ENCODE measurements around the gene SEZ6L. TPM values are rescaled to one million over a fixed set of nuclear protein-coding genes. Genes with fewer than 3 reads are reported as not detected.

Gene SEZ6L
- total RNA-seq, 4 donors from 2014 or later = 0.27 to 0.57 TPM; not detected in 2

DNA sequence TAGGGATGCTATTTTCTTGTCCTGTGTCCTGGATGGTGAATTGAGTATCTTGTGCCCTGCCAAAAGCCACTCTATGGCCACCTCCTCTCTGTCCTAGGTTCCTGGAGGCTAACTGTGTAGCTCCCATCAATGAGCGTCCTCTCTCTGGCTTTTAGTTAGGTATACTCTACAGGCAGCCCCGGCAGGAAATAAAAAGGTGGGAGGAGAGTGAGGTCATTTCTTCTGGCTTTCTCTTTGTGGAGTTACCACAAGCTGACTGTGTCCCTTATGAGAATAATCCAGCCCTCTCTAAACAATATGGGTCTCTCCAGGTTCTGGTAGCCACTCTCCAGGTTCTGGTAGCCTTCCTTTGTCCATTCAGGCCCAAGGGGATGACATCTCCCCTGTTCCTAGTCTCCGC, 248.1 kb downstream of the SEZ6L start:
- Histone ChIP-seq H3K4me3 (no peak overlapping the region), H3K27me3 (no peaks in the 10 kb centered on the region), H3K4me1 (no peaks in the 10 kb centered on the region), H3K9me3 (no peaks in the 10 kb centered on the region), H3K36me3 (no peaks in the 10 kb centered on the region), H3K27ac (no peak overlapping the region)
- DNase-seq = no peak
- TF ChIP-seq, protein P1, sequence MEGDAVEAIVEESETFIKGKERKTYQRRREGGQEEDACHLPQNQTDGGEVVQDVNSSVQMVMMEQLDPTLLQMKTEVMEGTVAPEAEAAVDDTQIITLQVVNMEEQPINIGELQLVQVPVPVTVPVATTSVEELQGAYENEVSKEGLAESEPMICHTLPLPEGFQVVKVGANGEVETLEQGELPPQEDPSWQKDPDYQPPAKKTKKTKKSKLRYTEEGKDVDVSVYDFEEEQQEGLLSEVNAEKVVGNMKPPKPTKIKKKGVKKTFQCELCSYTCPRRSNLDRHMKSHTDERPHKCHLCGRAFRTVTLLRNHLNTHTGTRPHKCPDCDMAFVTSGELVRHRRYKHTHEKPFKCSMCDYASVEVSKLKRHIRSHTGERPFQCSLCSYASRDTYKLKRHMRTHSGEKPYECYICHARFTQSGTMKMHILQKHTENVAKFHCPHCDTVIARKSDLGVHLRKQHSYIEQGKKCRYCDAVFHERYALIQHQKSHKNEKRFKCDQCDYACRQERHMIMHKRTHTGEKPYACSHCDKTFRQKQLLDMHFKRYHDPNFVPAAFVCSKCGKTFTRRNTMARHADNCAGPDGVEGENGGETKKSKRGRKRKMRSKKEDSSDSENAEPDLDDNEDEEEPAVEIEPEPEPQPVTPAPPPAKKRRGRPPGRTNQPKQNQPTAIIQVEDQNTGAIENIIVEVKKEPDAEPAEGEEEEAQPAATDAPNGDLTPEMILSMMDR (IDR thresholded peaks at IDR 0.05) = no peak
- no peak for TF ChIP-seq POLR2A (IDR thresholded peaks at IDR 0.05)

DNA sequence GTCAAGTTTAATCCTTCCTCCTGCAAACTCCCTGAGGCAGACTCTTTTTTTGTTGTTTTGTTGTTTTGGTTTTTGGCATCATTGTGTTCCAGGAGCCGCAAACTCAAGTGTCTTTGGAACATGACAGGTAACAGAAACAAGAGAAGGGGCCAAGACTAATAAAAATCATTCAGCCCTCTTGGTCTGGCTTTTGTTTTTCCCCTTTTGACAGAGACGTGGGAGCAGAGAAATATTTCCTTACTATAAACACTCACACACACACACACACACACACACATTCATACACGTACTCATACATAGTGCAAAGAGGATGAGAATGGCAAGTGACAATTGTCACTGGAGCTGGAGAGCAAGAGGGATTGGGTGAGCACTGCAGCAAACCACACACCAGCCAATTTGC, 249.4 kb downstream of the SEZ6L start:
- Histone ChIP-seq H3K4me3 (no peak overlapping the region), H3K9me3 (peaks cover 0 to 9% (median 3%) of the 10 kb centered on the region in 4 donors), H3K27ac (no peak overlapping the region), H3K27me3 (no peaks in the 10 kb centered on the region), H3K4me1 (no peaks in the 10 kb centered on the region), H3K36me3 (no peaks in the 10 kb centered on the region)
- TF ChIP-seq, protein P1 (IDR thresholded peaks at IDR 0.05) = no peak
- TF ChIP-seq POLR2A (IDR thresholded peaks at IDR 0.05) = no peak
- DNase-seq = no peak

DNA sequence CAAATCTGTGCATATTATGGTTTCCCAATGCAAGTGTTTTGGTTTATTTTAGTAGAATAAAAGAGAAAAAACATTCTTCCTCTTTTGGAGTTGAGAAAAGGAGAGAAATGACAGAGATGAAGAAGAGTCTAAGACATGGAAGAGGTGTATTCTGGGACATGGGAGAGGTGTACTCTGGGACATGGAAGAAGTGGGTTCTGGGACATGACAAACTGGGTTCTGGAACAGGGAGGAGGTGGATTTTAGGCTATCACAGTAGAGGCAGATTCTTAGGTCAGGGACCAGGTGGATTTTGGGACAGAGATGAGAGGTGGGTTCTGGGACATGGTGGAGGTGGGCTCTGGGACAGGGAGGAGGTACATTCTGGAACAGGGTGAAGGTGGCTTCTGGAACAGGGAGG, 257.7 kb downstream of the SEZ6L start:
- no peak overlapping the region for H3K27ac ChIP-seq
- H3K27me3 ChIP-seq = no peaks in the 10 kb centered on the region
- H3K36me3 ChIP-seq = no peaks in the 10 kb centered on the region
- peaks cover 0 to 17% (median 7%) of the 10 kb centered on the region in 4 donors for H3K4me1 ChIP-seq
- TF ChIP-seq, protein P1 (IDR thresholded peaks at IDR 0.05) = no peak
- TF ChIP-seq POLR2A (IDR thresholded peaks at IDR 0.05) = no peak
- peaks cover 0 to 9% (median 3%) of the 10 kb centered on the region in 4 donors for H3K9me3 ChIP-seq
- H3K4me3 ChIP-seq = no peak overlapping the region
- no peak for DNase-seq

DNA sequence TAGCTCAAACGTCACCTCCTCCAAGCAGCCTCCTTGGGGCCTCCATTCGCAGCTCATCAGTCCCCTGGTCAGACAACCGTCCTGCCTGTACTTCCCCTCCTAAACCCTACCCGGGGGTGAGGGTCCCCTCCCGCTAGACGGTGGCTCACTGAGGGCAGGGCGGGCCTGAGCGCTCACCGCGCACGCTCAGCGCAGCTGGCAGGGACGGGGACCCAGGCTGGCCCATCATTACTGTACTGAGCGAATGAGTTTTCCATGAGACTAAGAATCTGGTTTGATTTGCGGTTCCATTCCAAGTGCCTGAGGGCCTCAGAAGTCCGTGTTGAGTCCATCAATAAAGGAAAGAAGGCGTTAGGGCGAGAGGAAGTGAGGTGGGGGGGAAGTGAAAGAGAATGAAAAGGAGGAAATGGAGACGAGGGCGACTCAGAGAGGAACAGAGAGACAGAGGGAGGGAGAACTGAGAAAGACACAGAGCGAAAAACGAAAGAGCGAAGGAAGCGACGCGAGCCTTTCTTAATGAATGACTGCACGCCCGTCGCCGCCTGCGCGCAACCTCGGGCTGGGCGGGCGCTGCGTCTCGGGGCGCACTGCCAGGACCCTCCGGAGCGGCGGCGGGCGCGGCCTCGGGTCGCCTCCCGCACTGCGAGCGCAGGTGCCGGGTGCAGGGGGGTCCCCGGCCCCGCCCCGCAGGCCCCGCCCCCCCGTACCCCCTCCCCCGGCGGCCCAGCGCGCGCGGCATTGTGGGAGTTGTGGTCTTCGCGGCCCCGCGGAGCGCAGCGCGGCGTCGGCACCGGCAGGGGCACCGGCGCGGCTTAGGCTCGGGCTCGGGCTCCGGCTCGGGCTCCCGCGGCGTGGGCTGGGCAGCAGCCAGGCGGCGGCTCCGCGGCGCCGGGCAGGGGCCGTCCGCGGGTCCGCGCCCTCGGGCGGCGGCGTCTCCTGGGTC, 259.5 kb downstream of the SEZ6L start, which contains the start of gene ASPHD2:
ASPHD2 (plus strand) TSS at position 746 of the 943 bp plus-strand sequence. CDS start 4,356 bp downstream, outside the sequence.
- H3K36me3 ChIP-seq = no peaks in the 10 kb centered on the region
- H3K9me3 ChIP-seq = no peaks in the 10 kb centered on the region
- peaks cover 0 to 17% (median 7%) of the 10 kb centered on the region in 4 donors for H3K4me1 ChIP-seq
- H3K27me3 ChIP-seq = no peaks in the 10 kb centered on the region
- H3K27ac ChIP-seq = peak within 1 kb of the TSS; percentile 80 to 91 (median 90)
- peak within 1 kb of the TSS; percentile 56 to 81 (median 77) for H3K4me3 ChIP-seq
- peak; percentile 71 to 82 (median 80) for DNase-seq
- peak in 1 of 2 donors; percentile 60 for TF ChIP-seq POLR2A (IDR thresholded peaks at IDR 0.05)
- TF ChIP-seq, protein P1 (IDR thresholded peaks at IDR 0.05) = no peak

DNA sequence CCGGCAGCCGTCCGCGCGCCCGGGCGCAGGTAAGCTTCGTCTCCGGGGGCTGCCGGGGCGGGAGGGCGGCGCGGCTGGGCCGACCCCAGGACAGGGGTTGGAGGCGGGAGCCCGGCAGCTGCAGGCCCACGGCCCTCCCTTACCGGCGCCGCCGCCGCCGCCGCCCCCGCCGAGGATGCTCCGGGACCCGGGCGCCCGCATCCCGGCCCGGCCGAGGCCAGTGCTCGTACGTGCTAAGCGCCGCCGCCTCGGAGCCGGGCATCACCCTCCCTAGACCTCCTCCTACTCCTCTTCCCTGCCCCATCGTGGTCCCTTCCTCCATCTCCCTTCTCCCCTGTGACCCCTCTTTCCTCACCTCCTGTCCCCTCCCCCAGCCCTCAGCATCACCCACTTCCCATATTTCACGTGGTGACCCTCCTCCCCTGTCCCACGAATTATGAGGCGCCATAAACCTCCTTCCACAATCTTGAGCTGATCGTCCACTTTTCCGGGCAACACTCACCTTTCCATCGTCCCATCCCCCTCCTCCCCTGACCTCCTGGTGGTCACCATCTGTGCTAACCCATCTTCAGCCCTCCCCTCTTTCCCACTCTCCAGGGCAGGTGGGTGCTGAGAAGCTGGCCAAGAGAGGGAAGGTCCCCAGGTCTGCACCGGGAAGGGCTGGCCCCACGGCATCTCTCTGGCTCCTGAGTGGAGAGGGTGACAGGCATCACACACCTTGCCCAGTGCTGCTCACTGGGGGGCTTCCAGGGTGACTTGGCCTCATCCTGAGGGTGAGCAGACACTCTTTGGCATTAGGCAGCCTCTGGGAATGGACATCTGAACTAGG, 260.4 kb downstream of the SEZ6L start:
- TF ChIP-seq, protein P1 (IDR thresholded peaks at IDR 0.05) = no peak
- TF ChIP-seq POLR2A (IDR thresholded peaks at IDR 0.05) = no peak
- peak overlapping the region in 3 of 4 donors; percentile 25 to 91 (median 88) for H3K27ac ChIP-seq
- H3K4me3 ChIP-seq = peak overlapping the region; percentile 45 to 81 (median 77)
- no peaks in the 10 kb centered on the region for H3K9me3 ChIP-seq
- peak in 2 of 3 donors; percentile 40 to 52 for DNase-seq
- H3K4me1 ChIP-seq = peaks cover 0 to 17% (median 7%) of the 10 kb centered on the region in 4 donors
- H3K27me3 ChIP-seq = no peaks in the 10 kb centered on the region
- H3K36me3 ChIP-seq = no peaks in the 10 kb centered on the region
